GM12865 (cell line): Measurements from ENCODE around the gene NRTN.

ENCODE experiments used
- DNase-seq: peaks from one replicate; pipeline ENCODE4 v3.0.0; 2010; ENCODE audit warnings: low read depth
- H3K4me3 ChIP-seq: 2 replicates; pipeline ENCODE4 v1.5.1; 2011; ENCODE audit warnings: mild to moderate bottlenecking, low read depth, low read length, control low read depth
- TF ChIP-seq, protein P1 (sequence below): IDR thresholded peaks from 2 replicates; pipeline ENCODE4 v1.5.1; 2011; ENCODE audit warnings: low read length, control low read depth, low read depth, inconsistent platforms; ENCODE audit not compliant: insufficient read depth; ENCODE audit errors: missing control alignments

NRTN gene, protein sequence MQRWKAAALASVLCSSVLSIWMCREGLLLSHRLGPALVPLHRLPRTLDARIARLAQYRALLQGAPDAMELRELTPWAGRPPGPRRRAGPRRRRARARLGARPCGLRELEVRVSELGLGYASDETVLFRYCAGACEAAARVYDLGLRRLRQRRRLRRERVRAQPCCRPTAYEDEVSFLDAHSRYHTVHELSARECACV

DNA sequence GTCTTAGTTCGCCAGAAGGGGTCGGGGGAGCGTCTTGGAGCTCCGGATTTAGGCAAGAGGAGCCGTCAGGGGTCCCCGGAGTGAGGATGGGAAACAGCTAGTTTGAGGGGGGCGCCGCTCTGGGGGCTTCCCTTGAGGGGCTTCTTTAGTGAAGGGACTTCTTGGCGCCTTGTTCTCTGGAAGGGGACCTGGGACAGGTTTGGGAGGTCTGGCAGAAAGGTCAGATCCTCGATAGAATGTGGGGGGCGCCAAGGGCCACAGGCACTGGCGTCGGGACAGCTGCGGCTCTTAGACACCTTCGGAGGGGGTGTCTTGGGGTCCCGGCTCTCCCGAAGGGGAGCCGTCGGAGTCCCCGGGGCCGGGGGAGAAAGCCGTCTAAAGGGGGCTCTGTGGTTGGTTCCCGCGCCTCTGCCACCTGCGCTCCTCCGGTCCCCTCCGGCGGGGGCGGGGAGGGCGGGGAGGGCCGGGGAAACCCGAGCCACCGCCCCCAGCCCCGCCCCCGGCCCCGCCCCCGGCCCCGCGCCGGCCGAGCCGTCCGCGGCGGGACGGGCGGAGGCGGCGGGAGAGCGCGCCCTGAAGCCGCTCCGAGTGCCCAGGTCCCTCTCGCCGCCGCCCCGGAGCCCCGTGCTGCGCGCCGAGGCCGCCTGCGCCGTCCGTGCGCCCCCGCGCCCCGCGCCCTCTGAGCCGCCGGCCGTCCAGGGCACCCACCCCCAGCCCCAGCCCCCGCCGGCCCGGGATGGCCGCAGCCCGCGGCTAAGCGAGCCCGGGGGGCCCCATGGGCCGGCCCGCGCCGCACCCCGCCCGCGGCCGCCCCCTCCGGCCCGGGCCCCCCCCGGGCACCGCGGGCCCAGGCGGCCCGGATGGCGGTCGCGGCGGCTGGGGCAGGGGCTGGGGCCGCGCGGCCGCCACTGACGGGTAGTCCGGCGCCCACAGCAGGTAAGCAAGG is at the start of gene NRTN:
Gene NRTN (plus strand): TSS at position 552 of the 946 bp plus-strand sequence. CDS start 19,099 bp downstream, outside the sequence.
- DNase-seq = no peak
- H3K4me3 ChIP-seq = peak within 1 kb of the TSS; percentile 15
- TF ChIP-seq, protein P1, sequence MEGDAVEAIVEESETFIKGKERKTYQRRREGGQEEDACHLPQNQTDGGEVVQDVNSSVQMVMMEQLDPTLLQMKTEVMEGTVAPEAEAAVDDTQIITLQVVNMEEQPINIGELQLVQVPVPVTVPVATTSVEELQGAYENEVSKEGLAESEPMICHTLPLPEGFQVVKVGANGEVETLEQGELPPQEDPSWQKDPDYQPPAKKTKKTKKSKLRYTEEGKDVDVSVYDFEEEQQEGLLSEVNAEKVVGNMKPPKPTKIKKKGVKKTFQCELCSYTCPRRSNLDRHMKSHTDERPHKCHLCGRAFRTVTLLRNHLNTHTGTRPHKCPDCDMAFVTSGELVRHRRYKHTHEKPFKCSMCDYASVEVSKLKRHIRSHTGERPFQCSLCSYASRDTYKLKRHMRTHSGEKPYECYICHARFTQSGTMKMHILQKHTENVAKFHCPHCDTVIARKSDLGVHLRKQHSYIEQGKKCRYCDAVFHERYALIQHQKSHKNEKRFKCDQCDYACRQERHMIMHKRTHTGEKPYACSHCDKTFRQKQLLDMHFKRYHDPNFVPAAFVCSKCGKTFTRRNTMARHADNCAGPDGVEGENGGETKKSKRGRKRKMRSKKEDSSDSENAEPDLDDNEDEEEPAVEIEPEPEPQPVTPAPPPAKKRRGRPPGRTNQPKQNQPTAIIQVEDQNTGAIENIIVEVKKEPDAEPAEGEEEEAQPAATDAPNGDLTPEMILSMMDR = no peak

DNA sequence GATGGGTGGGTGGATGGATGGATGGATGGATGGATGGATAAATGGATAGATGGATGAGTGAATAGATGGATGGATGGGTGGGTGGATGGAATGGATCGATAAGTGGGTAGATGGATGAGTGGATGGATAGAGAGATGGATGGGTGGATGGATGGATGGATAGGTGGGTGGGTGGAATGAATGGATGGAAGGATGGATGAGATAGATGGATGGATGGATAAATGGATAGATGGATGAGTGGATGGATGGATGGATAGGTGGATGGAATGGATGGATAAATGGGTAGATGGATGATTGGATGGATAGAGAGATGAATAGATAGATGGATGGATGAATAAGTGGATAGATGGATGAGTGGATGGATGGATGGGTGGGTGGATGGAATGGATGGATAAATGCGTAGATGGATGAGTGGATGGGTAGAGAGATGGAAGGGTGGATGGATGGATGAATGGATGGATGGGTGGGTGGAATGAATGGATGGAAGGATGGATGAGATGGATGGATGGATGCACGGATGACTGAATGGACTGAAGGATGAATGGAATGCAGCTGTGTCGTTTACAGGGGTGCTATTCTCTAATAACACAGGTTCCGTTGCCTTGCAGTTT is 42.2 kb upstream of the NRTN start:
- no peak overlapping the region for H3K4me3 ChIP-seq
- TF ChIP-seq, protein P1 = no peak
- no peak for DNase-seq

DNA sequence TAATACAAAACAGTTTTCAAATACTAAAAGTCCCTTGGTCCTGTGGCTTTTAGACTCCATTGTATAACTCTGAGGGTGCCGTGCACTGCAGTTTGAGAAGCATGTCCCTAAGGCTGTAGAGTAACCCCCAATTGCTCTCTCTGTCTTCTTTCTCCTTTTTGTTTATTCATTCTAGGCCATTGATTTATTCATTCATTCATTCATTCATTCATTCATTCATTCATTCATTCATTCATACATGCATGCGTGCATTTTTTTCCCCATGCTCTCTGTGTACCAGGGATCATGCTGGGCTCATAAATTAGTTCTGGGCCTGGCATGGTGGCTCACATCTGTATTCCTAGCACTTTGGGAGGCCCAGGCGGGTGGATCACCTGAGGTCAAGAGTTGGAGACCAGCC is 39.6 kb upstream of the NRTN start:
- no peak for DNase-seq
- H3K4me3 ChIP-seq = no peak overlapping the region
- TF ChIP-seq, protein P1 = no peak

DNA sequence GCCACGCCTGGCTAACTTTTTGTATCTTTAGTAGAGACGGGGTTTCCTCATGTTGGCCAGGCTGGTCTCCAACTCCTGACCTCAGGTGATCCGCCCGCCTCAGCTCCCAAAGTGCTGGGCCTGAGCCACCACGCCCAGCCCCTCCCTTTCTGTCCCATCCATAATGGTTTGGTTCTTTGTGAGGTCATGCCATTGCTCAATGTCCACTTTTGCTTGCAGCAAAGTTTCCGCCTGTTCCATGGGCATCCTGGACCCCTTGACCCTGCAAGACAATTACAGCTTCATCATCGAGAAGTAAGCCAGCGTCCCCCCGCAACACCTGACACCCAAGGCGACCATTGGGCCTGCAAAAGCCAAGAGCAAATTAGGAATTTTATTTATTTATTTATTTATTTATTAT is 36.9 kb upstream of the NRTN start:
- TF ChIP-seq, protein P1 = no peak
- H3K4me3 ChIP-seq = no peak overlapping the region
- no peak for DNase-seq

DNA sequence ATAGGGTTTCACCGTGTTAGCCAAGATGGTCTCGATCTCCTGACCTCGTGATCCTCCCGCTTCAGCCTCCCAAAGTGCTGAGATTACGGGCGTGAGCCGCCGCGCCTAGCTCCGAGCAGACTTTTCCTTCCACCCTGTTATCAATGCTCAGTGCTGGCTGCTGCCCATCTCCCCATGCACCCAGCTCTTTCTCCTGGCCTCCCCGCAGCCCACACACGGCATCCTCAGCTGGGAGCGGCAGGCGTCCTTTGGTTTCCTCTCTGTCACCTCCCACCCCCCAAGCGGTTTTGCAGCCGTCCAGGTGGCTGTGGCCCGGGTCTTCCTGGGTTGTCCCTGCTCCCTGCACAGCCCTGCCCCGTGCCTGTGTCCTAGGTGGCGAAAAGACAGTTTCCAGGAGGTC is 32.5 kb upstream of the NRTN start:
- H3K4me3 ChIP-seq = no peak overlapping the region
- no peak for DNase-seq
- TF ChIP-seq, protein P1 = no peak

DNA sequence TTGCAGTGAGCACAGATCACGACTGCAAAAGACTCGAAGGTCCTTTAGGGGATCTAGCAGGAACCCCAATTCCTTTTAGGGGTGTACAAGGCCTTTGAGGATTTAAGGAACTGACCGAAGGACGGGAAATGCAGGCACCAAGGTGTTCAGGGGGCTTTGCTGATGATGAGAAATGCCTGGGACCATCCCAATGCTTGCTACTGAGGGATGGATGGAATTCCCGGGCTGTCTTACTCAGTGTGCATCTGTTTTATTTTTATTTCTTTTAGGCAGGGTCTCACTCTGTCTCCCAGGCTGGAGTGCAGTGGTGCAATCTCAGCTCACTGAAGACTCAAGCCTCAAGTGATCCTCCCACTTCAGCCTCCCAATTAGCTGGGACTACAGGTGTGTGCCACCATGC is 31.6 kb upstream of the NRTN start:
- H3K4me3 ChIP-seq = no peak overlapping the region
- no peak for DNase-seq
- TF ChIP-seq, protein P1 = no peak
